GM21447 (cell line): Measurements from ENCODE around the gene RFK.

Experiments
- ATAC-seq: cut with Tn5 transposase; IDR thresholded peaks from one replicate; pipeline ENCODE4 v1.9.1; 2021; ENCODE audit not compliant: unreplicated experiment

RFK gene

GRCh38 chr9:76336027-76336426, 58.2 kb downstream of the RFK start:
- ATAC-seq = no peak
